Right lobe of liver (tissue), 6 donors: ENCODE measurements around the gene KLK10. TPM values are rescaled to one million over a fixed set of nuclear protein-coding genes. Genes with fewer than 3 reads are reported as not detected.

Experiments
- ATAC-seq, 4 donors: fragments of 200-7000 bp; cut with Tn5 transposase; one replicate each; pipeline ENCODE4 v1.9.1; 2020; ENCODE audit warnings: mild to moderate bottlenecking in 4 of 4, moderate library complexity in 4 of 4
- DNase-seq, 3 donors: peaks; one replicate each; pipeline ENCODE4 v3.0.0-alpha.2; 2020
- H3K27ac ChIP-seq, 3 donors: fragments of 200-600 bp; one replicate each; pipeline ENCODE4 v1.8.0; 2022
- H3K27me3 ChIP-seq, 2 donors: fragments of 200-600 bp; one replicate each; pipeline ENCODE4 v1.8.0; 2022
- H3K36me3 ChIP-seq, 4 donors: fragments of 200-600 bp; sonication (generic) in 1 of 4; one replicate each; pipeline versions ENCODE4 v1.5.1 to v1.8.0; 2017 to 2022; ENCODE audit warnings: control low read depth in 1 of 4
- H3K4me1 ChIP-seq, 4 donors: fragments of 200-600 bp; sonication (generic) in 1 of 4; one replicate each; pipeline versions ENCODE4 v1.5.1 to v1.8.0; 2017 to 2022; ENCODE audit warnings: control low read depth in 1 of 4
- H3K4me3 ChIP-seq, 3 donors: fragments of 200-600 bp; one replicate each; pipeline ENCODE4 v1.8.0; 2022
- H3K9me3 ChIP-seq, 4 donors: fragments of 200-600 bp; sonication (generic) in 1 of 4; one replicate each; pipeline versions ENCODE4 v1.5.1 to v1.8.0; 2017 to 2022; ENCODE audit warnings: control low read depth in 1 of 4
- CTCF ChIP-seq, 4 donors: fragments of 200-600 bp in 3 of 4; fragments of 450-650 bp in 1 of 4; IDR thresholded peaks; one replicate each; pipeline versions ENCODE4 v1.5.1 to v1.8.0; 2016 to 2022; ENCODE audit warnings: antibody characterized with exemption in 4 of 4, mild to moderate bottlenecking in 2 of 4
- POLR2A ChIP-seq: fragments of 450-650 bp; IDR thresholded peaks from one replicate; pipeline ENCODE4 v1.6.1; 2017; ENCODE audit warnings: antibody characterized with exemption, mild to moderate bottlenecking
- WGBS: methylation state at CpG from one replicate; pipeline ENCODE4 v1.1.6; 2018; ENCODE audit warnings: low coverage, low lambda C conversion rate; ENCODE audit not compliant: insufficient coverage; ENCODE audit errors: missing lambda C conversion rate; 5-methylcytosine and 5-hydroxymethylcytosine counted together
- intact Hi-C, 2 donors: fragments of 100-400 bp; cut with DNase I; formaldehyde crosslinking; loops; one replicate each; pipeline versions ENCODE4 v1.11.2 to v1.14.1; 2022
- total RNA-seq, 6 experiments: library from RNA; depleted of rRNA in 2 of 6; stranded (reverse); fragments of >200 nt in 2 of 6; fragmentation: NEBNext Ultra II Directional in 3 of 6; extraction: Animal tissue kit (Norgen Biotek cat#: 25700) in 3 of 6; gene quantifications; one replicate each; pipeline versions ENCODE4 v1.1.0 to v1.2.4, GENCODE V29; 2016 to 2023
- donor health status: DM: no; HTN: yes; CAD: no.
- donor health status: DM: no; HTN: no; CAD: no.
- donor health status: DM: no; HTN: no; CAD: no.
- donor health status: DM: no; HTN: yes; CAD: no.
- donor health status: DM: no; HTN: yes; CAD: no.

The KLK10 gene
- total RNA-seq, 6 experiments from 2014 or later = 0.13 to 0.43 TPM; not detected in 4

GRCh38 chr19:51063664-51064063 lies 44.2 kb upstream of the KLK10 start:
- ATAC-seq (no peak), DNase-seq (peak in 1 of 3 donors; percentile 20)
- Histone ChIP-seq H3K4me3 (no peak overlapping the region), H3K27me3 (peaks cover 0 to 4% of the 10 kb centered on the region in 2 donors), H3K9me3 (no peaks in the 10 kb centered on the region), H3K27ac (no peak overlapping the region), H3K36me3 (no peaks in the 10 kb centered on the region), H3K4me1 (no peaks in the 10 kb centered on the region)
- TF ChIP-seq POLR2A = no peak
- no peak for TF ChIP-seq CTCF (IDR thresholded peaks at IDR 0.05)
- WGBS = 43% methylated on average over 6 of the region's 7 CpGs
- intact Hi-C loops = no loop called here

- peaks cover 0 to 4% of the 10 kb centered on the region in 2 donors for H3K27me3 ChIP-seq
- DNase-seq = no peak
- H3K4me1 ChIP-seq = no peaks in the 10 kb centered on the region
- no peak overlapping the region for H3K27ac ChIP-seq
- H3K4me3 ChIP-seq = no peak overlapping the region
- no peaks in the 10 kb centered on the region for H3K36me3 ChIP-seq
- intact Hi-C loops = no loop called here
- H3K9me3 ChIP-seq = no peaks in the 10 kb centered on the region
- 0% methylated on average over 1 of the region's 1 CpG for WGBS
- no peak for ATAC-seq
- TF ChIP-seq CTCF (IDR thresholded peaks at IDR 0.05) (no peak), POLR2A (no peak)
Measured at GRCh38 chr19:51060973-51061372, 41.5 kb upstream of the KLK10 start.

GRCh38 chr19:51060336-51060735 lies 40.8 kb upstream of the KLK10 start:
- Histone ChIP-seq H3K4me3 (no peak overlapping the region), H3K4me1 (no peaks in the 10 kb centered on the region), H3K9me3 (no peaks in the 10 kb centered on the region), H3K36me3 (no peaks in the 10 kb centered on the region), H3K27ac (no peak overlapping the region), H3K27me3 (peaks cover 0 to 4% of the 10 kb centered on the region in 2 donors)
- ATAC-seq (no peak), DNase-seq (peak in 1 of 3 donors; percentile 36)
- WGBS = 56% methylated on average over 4 of the region's 4 CpGs
- TF ChIP-seq POLR2A (no peak), CTCF (IDR thresholded peaks at IDR 0.05) (no peak)
- intact Hi-C loops = no loop called here

GRCh38 chr19:51059715-51060114 lies 40.2 kb upstream of the KLK10 start:
- DNase-seq = peak in 1 of 3 donors; percentile 32
- WGBS = 100% methylated on average over 1 of the region's 7 CpGs
- no peak overlapping the region for H3K4me3 ChIP-seq
- intact Hi-C loops = no loop called here
- no peaks in the 10 kb centered on the region for H3K4me1 ChIP-seq
- TF ChIP-seq CTCF (IDR thresholded peaks at IDR 0.05) (no peak), POLR2A (no peak)
- H3K27ac ChIP-seq = no peak overlapping the region
- no peak for ATAC-seq
- no peaks in the 10 kb centered on the region for H3K36me3 ChIP-seq
- H3K9me3 ChIP-seq = no peaks in the 10 kb centered on the region
- H3K27me3 ChIP-seq = peaks cover 0 to 3% of the 10 kb centered on the region in 2 donors

- Histone ChIP-seq H3K27me3 (no peaks in the 10 kb centered on the region), H3K27ac (no peak overlapping the region), H3K9me3 (no peaks in the 10 kb centered on the region), H3K36me3 (no peaks in the 10 kb centered on the region), H3K4me1 (no peaks in the 10 kb centered on the region), H3K4me3 (no peak overlapping the region)
- no peak for ATAC-seq
- intact Hi-C loops = no loop called here
- TF ChIP-seq POLR2A (no peak), CTCF (IDR thresholded peaks at IDR 0.05) (no peak)
- DNase-seq = no peak
Measured at GRCh38 chr19:51055866-51056265, 36.4 kb upstream of the KLK10 start.
